HepG2 (cell line): ENCODE measurements around the gene C5AR2. TPM values are rescaled to one million over a fixed set of nuclear protein-coding genes. Genes with fewer than 3 reads are reported as not detected.

Source experiments
- ATAC-seq: fragments of 200-7000 bp; cut with Tn5 transposase; 3 replicates; pipeline ENCODE4 v1.9.1; 2020; ENCODE audit warnings: mild to moderate bottlenecking, moderate library complexity
- BruUV-seq: library from RNA; stranded (reverse); fragments of 400-500 nt; replicated peaks from 2 replicates; lab custom pipeline; 2021; lab: Mats Ljungman, UMichigan
- CTCF ChIA-PET: fragments of 300-600 bp; formaldehyde crosslinking; extraction: SDS; loops from one replicate; lab custom pipeline; 2021; ENCODE audit warnings: low total read pairs, inconsistent platforms, low intra/inter-chr PET ratio; lab: Yijun Ruan, JAX
- POLR2A ChIA-PET: fragments of 350-600 bp; sonication (Branson Sonifier 250); formaldehyde crosslinking; loops from one replicate; lab custom pipeline; 2020; ENCODE audit warnings: antibody characterized with exemption, inconsistent platforms; lab: Yijun Ruan, JAX
- DNase-seq: peaks from one replicate; pipeline ENCODE4 v3.0.0-alpha.2; 2015; ENCODE audit warnings: low spot score
- FAIRE-seq: peaks from 3 replicates; lab custom pipeline; 2011; peaks lifted over from hg19 to GRCh38; lab: Jason Lieb, UNC
- H2AFZ ChIP-seq: one replicate; pipeline ENCODE4 v1.6.1; 2011; ENCODE audit warnings: low read length, inconsistent platforms
- H3K27ac ChIP-seq: fragments of 300-600 bp; 3 replicates; pipeline ENCODE4 v1.8.0; 2011; ENCODE audit warnings: mixed run types, mild to moderate bottlenecking, mixed read lengths, low read length, inconsistent platforms; ENCODE audit not compliant: insufficient read depth; ENCODE audit errors: extremely low read length
- H3K27me3 ChIP-seq, 2 experiments: fragments of 200-600 bp in 1 of 2; 2 replicates in 1 of 2; 3 replicates in 1 of 2; pipeline versions ENCODE4 v1.6.0 to v1.8.0; 2011; ENCODE audit warnings: low read length in 2 of 2, mild to moderate bottlenecking in 2 of 2, moderate library complexity in 2 of 2, inconsistent platforms in 1 of 2; ENCODE audit not compliant: insufficient read depth in 2 of 2, control insufficient read depth in 1 of 2
- H3K36me3 ChIP-seq, 2 experiments: fragments of 200-600 bp in 1 of 2; replicated peaks in 1 of 2; 2 replicates in 1 of 2; 3 replicates in 1 of 2; pipeline versions ENCODE4 v1.5.1 to v1.8.0; 2011; ENCODE audit warnings: low read length in 2 of 2, inconsistent platforms in 1 of 2; ENCODE audit not compliant: insufficient read depth in 2 of 2, control insufficient read depth in 1 of 2
- H3K4me1 ChIP-seq: 2 replicates; pipeline ENCODE4 v1.5.1; 2012; ENCODE audit warnings: low read length, inconsistent platforms; ENCODE audit not compliant: insufficient read depth
- H3K4me2 ChIP-seq: 2 replicates; pipeline ENCODE4 v1.6.0; 2011; ENCODE audit warnings: low read depth, low read length, inconsistent platforms
- H3K4me3 ChIP-seq, 3 experiments: fragments of 200-600 bp in 1 of 3; sonication (generic), shearing (Covaris generic) in 1 of 3; replicated peaks in 1 of 3; 2 replicates each; pipeline ENCODE4 v1.5.1; 2011 to 2016; ENCODE audit warnings: low read length in 3 of 3, inconsistent platforms in 2 of 3, low read depth in 2 of 3, mild to moderate bottlenecking in 2 of 3, control low read depth in 1 of 3, mixed read lengths in 1 of 3; ENCODE audit not compliant: insufficient read depth in 1 of 3
- H3K79me2 ChIP-seq: one replicate; pipeline ENCODE4 v1.6.1; 2011; ENCODE audit warnings: low read length, inconsistent platforms; ENCODE audit not compliant: insufficient read depth
- H3K9ac ChIP-seq: 2 replicates; pipeline ENCODE4 v1.6.0; 2011; ENCODE audit warnings: mild to moderate bottlenecking, low read depth, low read length, inconsistent platforms; ENCODE audit not compliant: insufficient read depth
- H3K9me3 ChIP-seq: 2 replicates; pipeline ENCODE4 v1.5.1; 2012; ENCODE audit warnings: mild to moderate bottlenecking, low read length
- H4K20me1 ChIP-seq: 2 replicates; pipeline ENCODE4 v1.6.0; 2011; ENCODE audit warnings: inconsistent platforms, mild to moderate bottlenecking, low read length, moderate library complexity; ENCODE audit not compliant: insufficient read depth
- AFF4 ChIP-seq: sonication (generic); formaldehyde crosslinking; IDR thresholded peaks from 2 replicates; pipeline ENCODE4 v1.4.0; 2020; ENCODE audit warnings: missing genetic modification reagents
- IRX3 ChIP-seq: sonication (generic); formaldehyde crosslinking; IDR thresholded peaks from 2 replicates; pipeline ENCODE4 v1.8.1; 2023; ENCODE audit warnings: mild to moderate bottlenecking, low read depth, missing genetic modification reagents, borderline replicate concordance
- MZF1 ChIP-seq: sonication (generic); formaldehyde crosslinking; IDR thresholded peaks from 2 replicates; pipeline ENCODE4 v1.8.1; 2023; ENCODE audit warnings: mild to moderate bottlenecking, missing genetic modification reagents, borderline replicate concordance
- USF2 ChIP-seq, 2 experiments: sonication (generic) in 1 of 2; formaldehyde crosslinking in 1 of 2; IDR thresholded peaks; 2 replicates each; pipeline versions ENCODE4 v1.5.1 to v1.6.1; 2011 to 2020; ENCODE audit warnings: borderline replicate concordance in 1 of 2, low read depth in 1 of 2, low read length in 1 of 2, mild to moderate bottlenecking in 1 of 2, missing genetic modification reagents in 1 of 2, moderate library complexity in 1 of 2
- WGBS: methylation state at CpG from one replicate; pipeline ENCODE4 v1.1.6; 2017; ENCODE audit warnings: low lambda C conversion rate; 5-methylcytosine and 5-hydroxymethylcytosine counted together
- in situ Hi-C: cut with HindIII; loops from 2 replicates; pipeline ENCODE4 v1.10.0; 2017; ENCODE audit warnings: low pct_unique_long_range_greater_than_20kb; ENCODE audit not compliant: extremely low pct_ligation_motif_present
- intact Hi-C: fragments of 100-400 bp; cut with micrococcal nuclease; formaldehyde crosslinking; loops from one replicate; pipeline ENCODE4 v1.10.0; 2022; ENCODE audit not compliant: unreplicated experiment
- polyA plus RNA-seq, 8 experiments: library from polyadenylated mRNA; depleted of rRNA in 3 of 8; stranded (reverse) in 7 of 8; unstranded in 1 of 8; fragments of >200 nt; fragmentation: Illumina TruSeq in 4 of 8; extraction: Trizol in 4 of 8; gene quantifications; 2 replicates each; pipeline versions ENCODE4 v1.2.1 to v1.2.3, GENCODE V29; 2011 to 2016; ENCODE audit warnings: low read depth in 4 of 8, missing spikeins in 1 of 8, mixed read lengths in 1 of 8; ENCODE audit not compliant: insufficient read depth in 1 of 8
- total RNA-seq, 5 experiments: library from RNA; depleted of rRNA; stranded (reverse); fragments of >200 nt; fragmentation: Illumina TruSeq; extraction: Trizol; gene quantifications; 2 replicates each; pipeline ENCODE4 v1.2.3, GENCODE V29; 2016; ENCODE audit warnings: low read depth in 1 of 5

Gene C5AR2
- total and polyA plus RNA-seq, 2 of the 13 experiments (the other 11 are each of a cell fraction or from before 2014, with no cell fraction given) = 0.09 to 0.24 TPM

- POLR2A ChIA-PET = interaction anchor here (1.0 to 1.6 kb wide), 2 partner anchors 46 to 77 kb away, joined by 3 read pairs; partner anchors contain the start of gene INAFM1
- intact Hi-C loops (loop anchor here (2.0 kb wide), 1 partner anchor 47 kb away; no protein-coding TSS in a partner anchor), in situ Hi-C loops (no loop called here)
- H3K9me3 ChIP-seq = no peaks in the 10 kb centered on the region
- BruUV-seq = no TSS peak
- H3K79me2 ChIP-seq = peaks cover 27% of the 10 kb centered on the region
- FAIRE-seq = no peak
- peak overlapping the region; percentile 3 for H3K27ac ChIP-seq
- H3K27me3 ChIP-seq = no peaks in the 10 kb centered on the region; a peak in 1 of 5 replicates
- peaks cover 4% of the 10 kb centered on the region; the same call in 1 of the 2 replicates for H4K20me1 ChIP-seq
- H2AFZ ChIP-seq = no peak overlapping the region
- ATAC-seq = no peak
- no peak for DNase-seq
- H3K36me3 ChIP-seq = peaks cover 14 to 28% of the 10 kb centered on the region in 2 experiments
- H3K4me3 ChIP-seq = no peak overlapping the region
- peak overlapping the region; percentile 37 for H3K4me2 ChIP-seq
- CTCF ChIA-PET = no interaction called here
- TF ChIP-seq USF2 (IDR thresholded peaks at IDR 0.05; ENCODE audit: low read depth, low read length) = peak; percentile 71
- no peak for TF ChIP-seq USF2 (CRISPR knock-in tag; IDR thresholded peaks at IDR 0.05; ENCODE audit: borderline replicate concordance)
- TF ChIP-seq IRX3 (CRISPR knock-in tag) = no peak
- no peak for TF ChIP-seq MZF1 (CRISPR knock-in tag)
- no peak for TF ChIP-seq AFF4 (CRISPR knock-in tag)
- H3K4me1 ChIP-seq = peaks cover 52% of the 10 kb centered on the region
- H3K9ac ChIP-seq = no peak overlapping the region
- 82% methylated on average over 2 of the region's 2 CpGs for WGBS
Observed at GRCh38 chr19:47352095-47352494, 20.1 kb downstream of the C5AR2 start.
